ENCODE results near the gene IL22RA2. TPM values are rescaled to one million over a fixed set of nuclear protein-coding genes. Genes with fewer than 3 reads are reported as not detected.

Gene IL22RA2
- polyA plus RNA-seq, 1 of the 3 experiments (the other 2 are of a cell fraction): not detected

DNA sequence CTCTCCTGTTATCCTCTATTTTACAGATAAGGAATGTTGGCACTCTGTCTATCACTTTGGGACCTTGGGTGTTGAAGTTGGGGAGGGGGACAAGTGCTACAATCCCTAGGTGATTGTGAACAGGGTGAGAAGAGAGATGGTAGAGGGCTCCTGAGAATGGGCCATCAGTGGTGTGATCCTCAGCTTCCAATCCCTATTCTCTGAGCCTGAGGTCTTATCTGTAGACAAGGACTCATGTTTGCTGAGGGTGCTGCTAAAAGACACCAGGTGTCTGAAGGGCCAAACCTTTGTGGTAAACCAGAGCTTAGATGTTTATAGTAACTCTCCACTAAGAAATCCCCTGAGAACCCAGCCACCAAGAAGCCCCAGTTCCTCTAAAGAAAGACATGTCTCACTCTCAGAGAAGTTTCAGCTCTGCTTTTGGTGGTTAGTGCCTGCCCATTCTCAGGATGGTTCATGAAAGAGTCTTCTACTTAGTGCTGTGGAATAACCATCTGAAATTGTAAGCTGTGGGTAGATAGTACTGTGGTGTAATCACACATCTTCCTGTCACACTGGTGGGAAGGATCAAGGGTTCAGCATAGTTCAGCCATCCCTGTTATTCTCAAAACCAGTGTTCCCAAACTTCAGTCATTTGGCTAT, 70.5 kb downstream of the IL22RA2 start:
- CTCF ChIA-PET: interaction anchor here (1.7 kb wide), 1 partner anchor 9 kb away, joined by 6 read pairs; no protein-coding TSS in a partner anchor
- no peak overlapping the region for H3K27ac ChIP-seq (ENCODE audit: low read depth in 2 of 2, low read length in 1 of 2)
- H3F3A ChIP-seq (replicated peaks; ENCODE audit: insufficient read depth): no peaks in the 10 kb centered on the region
- TF ChIP-seq, protein P1, sequence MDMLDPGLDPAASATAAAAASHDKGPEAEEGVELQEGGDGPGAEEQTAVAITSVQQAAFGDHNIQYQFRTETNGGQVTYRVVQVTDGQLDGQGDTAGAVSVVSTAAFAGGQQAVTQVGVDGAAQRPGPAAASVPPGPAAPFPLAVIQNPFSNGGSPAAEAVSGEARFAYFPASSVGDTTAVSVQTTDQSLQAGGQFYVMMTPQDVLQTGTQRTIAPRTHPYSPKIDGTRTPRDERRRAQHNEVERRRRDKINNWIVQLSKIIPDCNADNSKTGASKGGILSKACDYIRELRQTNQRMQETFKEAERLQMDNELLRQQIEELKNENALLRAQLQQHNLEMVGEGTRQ (IDR thresholded peaks at IDR 0.05; ENCODE audit: borderline replicate concordance, low read depth, low read length): no peak
- TF ChIP-seq EP300 (IDR thresholded peaks at IDR 0.05; ENCODE audit: borderline replicate concordance in 1 of 2, low read depth in 1 of 2, low read length in 1 of 2) (no peak), ELF1 (IDR thresholded peaks at IDR 0.05) (no peak), FOXJ3 (CRISPR knock-in tag; IDR thresholded peaks at IDR 0.05) (no peak), MXI1 (IDR thresholded peaks at IDR 0.05; ENCODE audit: low read depth, low read length) (no peak)
- TF ChIP-seq, protein P2, sequence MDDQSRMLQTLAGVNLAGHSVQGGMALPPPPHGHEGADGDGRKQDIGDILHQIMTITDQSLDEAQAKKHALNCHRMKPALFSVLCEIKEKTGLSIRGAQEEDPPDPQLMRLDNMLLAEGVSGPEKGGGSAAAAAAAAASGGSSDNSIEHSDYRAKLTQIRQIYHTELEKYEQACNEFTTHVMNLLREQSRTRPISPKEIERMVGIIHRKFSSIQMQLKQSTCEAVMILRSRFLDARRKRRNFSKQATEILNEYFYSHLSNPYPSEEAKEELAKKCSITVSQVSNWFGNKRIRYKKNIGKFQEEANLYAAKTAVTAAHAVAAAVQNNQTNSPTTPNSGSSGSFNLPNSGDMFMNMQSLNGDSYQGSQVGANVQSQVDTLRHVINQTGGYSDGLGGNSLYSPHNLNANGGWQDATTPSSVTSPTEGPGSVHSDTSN (IDR thresholded peaks at IDR 0.05): no peak
- no peaks in the 10 kb centered on the region for H3K4me1 ChIP-seq (ENCODE audit: control insufficient read depth in 1 of 2, insufficient read depth in 2 of 2, low read depth in 1 of 2, low read length in 1 of 2)
- no peak overlapping the region for H2AFZ ChIP-seq (ENCODE audit: low read depth)
- no peaks in the 10 kb centered on the region for H3K9me3 ChIP-seq
- H4K20me1 ChIP-seq (ENCODE audit: insufficient read depth): no peaks in the 10 kb centered on the region
- H3K4me3 ChIP-seq (ENCODE audit: low read depth in 2 of 2, low read length in 1 of 2): no peak overlapping the region
- no peaks in the 10 kb centered on the region for H3K27me3 ChIP-seq (ENCODE audit: insufficient read depth)
- no peaks in the 10 kb centered on the region for H3K36me3 ChIP-seq (replicated peaks in 1 of 2; ENCODE audit: control insufficient read depth in 1 of 2, insufficient read depth in 2 of 2, low read length in 1 of 2)
- H3K9ac ChIP-seq: no peak overlapping the region
- POLR2A ChIA-PET: no interaction called here
- no peaks in the 10 kb centered on the region for H3K9me2 ChIP-seq
- no peaks in the 10 kb centered on the region for H3K79me2 ChIP-seq (ENCODE audit: insufficient read depth)
- no peak for DNase-seq
- H3K4me2 ChIP-seq: no peak overlapping the region

DNA sequence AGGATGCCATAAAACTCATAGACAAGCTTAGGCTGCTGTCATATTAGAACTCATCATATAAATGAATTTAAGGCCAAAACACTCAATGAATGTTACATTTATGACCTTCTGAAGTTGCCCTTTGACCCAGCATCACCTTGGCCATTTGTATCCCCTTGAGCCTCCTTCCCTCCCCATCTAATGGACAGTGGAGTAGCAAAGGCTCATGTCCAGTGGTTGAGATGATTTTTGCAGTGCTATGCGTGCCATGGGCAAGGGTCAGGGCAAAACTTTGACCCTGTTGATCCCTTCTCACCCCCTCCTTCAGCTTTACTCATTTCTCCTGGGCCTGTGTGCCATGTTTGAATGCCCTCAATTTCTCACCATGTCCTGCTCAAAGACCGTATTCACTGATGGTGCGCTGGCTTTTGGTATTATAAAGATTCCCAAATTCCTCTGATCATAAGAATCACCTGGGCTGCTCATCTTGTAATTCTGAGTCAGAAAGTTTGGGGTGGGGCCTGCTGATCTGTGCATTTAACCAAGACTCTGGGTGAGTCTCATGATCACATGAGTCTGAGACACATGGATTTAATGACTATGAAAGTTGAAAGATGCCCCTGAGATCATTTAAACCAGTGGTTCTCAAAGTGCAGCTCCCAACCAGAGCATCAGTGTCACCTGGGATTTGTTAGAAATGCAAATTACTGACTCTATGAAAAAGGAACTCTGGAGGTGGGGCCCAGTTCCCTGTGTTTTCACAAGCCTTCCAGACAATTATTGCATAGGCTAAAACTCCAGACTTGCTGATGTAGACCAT, 71.2 kb downstream of the IL22RA2 start:
- Histone ChIP-seq H3K27ac (ENCODE audit: low read depth in 2 of 2, low read length in 1 of 2) (no peak overlapping the region), H3K36me3 (replicated peaks in 1 of 2; ENCODE audit: control insufficient read depth in 1 of 2, insufficient read depth in 2 of 2, low read length in 1 of 2) (no peaks in the 10 kb centered on the region), H3K27me3 (ENCODE audit: insufficient read depth) (no peaks in the 10 kb centered on the region), H3F3A (replicated peaks; ENCODE audit: insufficient read depth) (no peaks in the 10 kb centered on the region), H4K20me1 (ENCODE audit: insufficient read depth) (no peaks in the 10 kb centered on the region), H3K4me2 (no peak overlapping the region), H3K9me3 (no peaks in the 10 kb centered on the region), H3K9ac (no peak overlapping the region), H3K4me1 (ENCODE audit: control insufficient read depth in 1 of 2, insufficient read depth in 2 of 2, low read depth in 1 of 2, low read length in 1 of 2) (no peaks in the 10 kb centered on the region), H2AFZ (ENCODE audit: low read depth) (no peak overlapping the region), H3K4me3 (ENCODE audit: low read depth in 2 of 2, low read length in 1 of 2) (no peak overlapping the region), H3K79me2 (ENCODE audit: insufficient read depth) (no peaks in the 10 kb centered on the region), H3K9me2 (no peaks in the 10 kb centered on the region)
- no peak for DNase-seq
- ChIA-PET POLR2A (no interaction called here), CTCF (interaction anchor here (1.7 kb wide), 1 partner anchor 8 kb away, joined by 6 read pairs; no protein-coding TSS in a partner anchor)
- WGBS (ENCODE audit: low lambda C conversion rate): 63% methylated on average over 3 of the region's 3 CpGs
- TF ChIP-seq EZH2phosphoT487 (IDR thresholded peaks at IDR 0.05; ENCODE audit: borderline replicate concordance, low read depth) (no peak), CHD2 (IDR thresholded peaks at IDR 0.05; ENCODE audit: low read length, partially characterized antibody) (no peak), SIN3A (IDR thresholded peaks at IDR 0.05; ENCODE audit: borderline replicate concordance, low read depth, low read length) (no peak), MXI1 (IDR thresholded peaks at IDR 0.05; ENCODE audit: low read depth, low read length) (no peak), GABPA (IDR thresholded peaks at IDR 0.05; ENCODE audit: low read depth) (no peak), TEAD4 (IDR thresholded peaks at IDR 0.05; ENCODE audit: borderline replicate concordance, insufficient read depth) (no peak), GATA2 (CRISPR knock-in tag; IDR thresholded peaks at IDR 0.05) (no peak), FOXM1 (IDR thresholded peaks at IDR 0.05; ENCODE audit: low read depth) (no peak), FOXJ3 (CRISPR knock-in tag; IDR thresholded peaks at IDR 0.05) (no peak), POLR2AphosphoS5 (IDR thresholded peaks at IDR 0.05; ENCODE audit: low read depth, low read length) (no peak), ELF1 (IDR thresholded peaks at IDR 0.05) (no peak), TCF12 (IDR thresholded peaks at IDR 0.05) (no peak), RFX5 (IDR thresholded peaks at IDR 0.05; ENCODE audit: low read length) (no peak)
- TF ChIP-seq, protein P3, sequence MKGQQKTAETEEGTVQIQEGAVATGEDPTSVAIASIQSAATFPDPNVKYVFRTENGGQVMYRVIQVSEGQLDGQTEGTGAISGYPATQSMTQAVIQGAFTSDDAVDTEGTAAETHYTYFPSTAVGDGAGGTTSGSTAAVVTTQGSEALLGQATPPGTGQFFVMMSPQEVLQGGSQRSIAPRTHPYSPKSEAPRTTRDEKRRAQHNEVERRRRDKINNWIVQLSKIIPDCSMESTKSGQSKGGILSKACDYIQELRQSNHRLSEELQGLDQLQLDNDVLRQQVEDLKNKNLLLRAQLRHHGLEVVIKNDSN (IDR thresholded peaks at IDR 0.05; ENCODE audit: borderline replicate concordance, low read depth): no peak
- TF ChIP-seq, protein P4, sequence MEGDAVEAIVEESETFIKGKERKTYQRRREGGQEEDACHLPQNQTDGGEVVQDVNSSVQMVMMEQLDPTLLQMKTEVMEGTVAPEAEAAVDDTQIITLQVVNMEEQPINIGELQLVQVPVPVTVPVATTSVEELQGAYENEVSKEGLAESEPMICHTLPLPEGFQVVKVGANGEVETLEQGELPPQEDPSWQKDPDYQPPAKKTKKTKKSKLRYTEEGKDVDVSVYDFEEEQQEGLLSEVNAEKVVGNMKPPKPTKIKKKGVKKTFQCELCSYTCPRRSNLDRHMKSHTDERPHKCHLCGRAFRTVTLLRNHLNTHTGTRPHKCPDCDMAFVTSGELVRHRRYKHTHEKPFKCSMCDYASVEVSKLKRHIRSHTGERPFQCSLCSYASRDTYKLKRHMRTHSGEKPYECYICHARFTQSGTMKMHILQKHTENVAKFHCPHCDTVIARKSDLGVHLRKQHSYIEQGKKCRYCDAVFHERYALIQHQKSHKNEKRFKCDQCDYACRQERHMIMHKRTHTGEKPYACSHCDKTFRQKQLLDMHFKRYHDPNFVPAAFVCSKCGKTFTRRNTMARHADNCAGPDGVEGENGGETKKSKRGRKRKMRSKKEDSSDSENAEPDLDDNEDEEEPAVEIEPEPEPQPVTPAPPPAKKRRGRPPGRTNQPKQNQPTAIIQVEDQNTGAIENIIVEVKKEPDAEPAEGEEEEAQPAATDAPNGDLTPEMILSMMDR (IDR thresholded peaks at IDR 0.05): no peak
- TF ChIP-seq, protein P5, sequence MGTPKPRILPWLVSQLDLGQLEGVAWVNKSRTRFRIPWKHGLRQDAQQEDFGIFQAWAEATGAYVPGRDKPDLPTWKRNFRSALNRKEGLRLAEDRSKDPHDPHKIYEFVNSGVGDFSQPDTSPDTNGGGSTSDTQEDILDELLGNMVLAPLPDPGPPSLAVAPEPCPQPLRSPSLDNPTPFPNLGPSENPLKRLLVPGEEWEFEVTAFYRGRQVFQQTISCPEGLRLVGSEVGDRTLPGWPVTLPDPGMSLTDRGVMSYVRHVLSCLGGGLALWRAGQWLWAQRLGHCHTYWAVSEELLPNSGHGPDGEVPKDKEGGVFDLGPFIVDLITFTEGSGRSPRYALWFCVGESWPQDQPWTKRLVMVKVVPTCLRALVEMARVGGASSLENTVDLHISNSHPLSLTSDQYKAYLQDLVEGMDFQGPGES (IDR thresholded peaks at IDR 0.05; ENCODE audit: low read depth, low read length): no peak
- TF ChIP-seq, protein P1 (IDR thresholded peaks at IDR 0.05; ENCODE audit: borderline replicate concordance, low read depth, low read length): no peak
